GM13976 (cell line): ENCODE results near the gene KNDC1.

Experiments used
- DNase-seq: peaks from one replicate; pipeline ENCODE4 v3.0.0; 2012; ENCODE audit warnings: low spot score
- in situ Hi-C: fragments of 300-500 bp; cut with MboI; formaldehyde crosslinking; loops from one replicate; pipeline ENCODE4 v1.12.0; 2022; ENCODE audit warnings: low sequenced_read_pairs, mixed read lengths, inconsistent platforms; ENCODE audit not compliant: unreplicated experiment
- TF ChIP-seq, protein P1 (sequence below): IDR thresholded peaks from 2 replicates; pipeline ENCODE4 v1.5.1; 2012; ENCODE audit warnings: borderline replicate concordance, mild to moderate bottlenecking; ENCODE audit not compliant: insufficient read depth; ENCODE audit errors: extremely low read depth, missing control alignments, control extremely low read depth

Gene KNDC1

GRCh38 chr10:133225707-133226191 lies 65.7 kb downstream of the KNDC1 start:
- no peak for DNase-seq
- in situ Hi-C loops = no loop called here
- TF ChIP-seq, protein P1, sequence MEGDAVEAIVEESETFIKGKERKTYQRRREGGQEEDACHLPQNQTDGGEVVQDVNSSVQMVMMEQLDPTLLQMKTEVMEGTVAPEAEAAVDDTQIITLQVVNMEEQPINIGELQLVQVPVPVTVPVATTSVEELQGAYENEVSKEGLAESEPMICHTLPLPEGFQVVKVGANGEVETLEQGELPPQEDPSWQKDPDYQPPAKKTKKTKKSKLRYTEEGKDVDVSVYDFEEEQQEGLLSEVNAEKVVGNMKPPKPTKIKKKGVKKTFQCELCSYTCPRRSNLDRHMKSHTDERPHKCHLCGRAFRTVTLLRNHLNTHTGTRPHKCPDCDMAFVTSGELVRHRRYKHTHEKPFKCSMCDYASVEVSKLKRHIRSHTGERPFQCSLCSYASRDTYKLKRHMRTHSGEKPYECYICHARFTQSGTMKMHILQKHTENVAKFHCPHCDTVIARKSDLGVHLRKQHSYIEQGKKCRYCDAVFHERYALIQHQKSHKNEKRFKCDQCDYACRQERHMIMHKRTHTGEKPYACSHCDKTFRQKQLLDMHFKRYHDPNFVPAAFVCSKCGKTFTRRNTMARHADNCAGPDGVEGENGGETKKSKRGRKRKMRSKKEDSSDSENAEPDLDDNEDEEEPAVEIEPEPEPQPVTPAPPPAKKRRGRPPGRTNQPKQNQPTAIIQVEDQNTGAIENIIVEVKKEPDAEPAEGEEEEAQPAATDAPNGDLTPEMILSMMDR = no peak

GRCh38 chr10:133226251-133226808 lies 66.3 kb downstream of the KNDC1 start:
- no peak for DNase-seq
- TF ChIP-seq, protein P1 = no peak
- in situ Hi-C loops = no loop called here

DNA sequence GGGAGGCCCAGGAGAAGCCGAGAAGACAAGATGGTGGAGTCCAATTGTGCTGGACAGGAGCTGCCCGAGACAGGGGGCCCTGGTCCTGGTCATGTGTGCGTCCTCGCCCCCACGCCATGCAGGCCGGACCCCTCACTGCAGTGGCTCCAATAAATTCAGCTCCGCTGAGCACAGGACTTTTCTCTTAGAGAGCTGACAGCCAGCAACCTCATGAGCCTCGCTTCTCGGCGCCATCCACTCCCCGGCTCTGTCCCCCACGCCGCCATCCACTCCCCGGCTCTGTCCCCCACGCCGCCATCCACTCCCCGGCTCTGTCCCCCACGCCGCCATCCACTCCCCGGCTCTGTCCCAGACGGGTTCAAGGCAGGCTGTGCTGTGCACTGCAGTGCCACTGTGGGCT lies 67.2 kb downstream of the KNDC1 start:
- TF ChIP-seq, protein P1 = no peak
- DNase-seq = no peak
- in situ Hi-C loops = no loop called here

GRCh38 chr10:133229265-133230043 lies 69.4 kb downstream of the KNDC1 start:
- in situ Hi-C loops = no loop called here
- DNase-seq = no peak
- TF ChIP-seq, protein P1 = no peak

GRCh38 chr10:133230044-133230361 lies 70.0 kb downstream of the KNDC1 start, which contains the start of gene UTF1:
UTF1 (plus strand) TSS chr10:133230217; CDS start chr10:133230289, 72 bp downstream.
- DNase-seq = no peak
- TF ChIP-seq, protein P1 = no peak
- in situ Hi-C loops = no loop called here

GRCh38 chr10:133230387-133231195 lies 70.6 kb downstream of the KNDC1 start:
- TF ChIP-seq, protein P1 = no peak
- no peak for DNase-seq
- in situ Hi-C loops = no loop called here
